A204.1 (cell line): ENCODE measurements around the gene TRPM3.

Experiments
- FAIRE-seq: peaks from 2 replicates; lab custom pipeline; 2012; peaks lifted over from hg19 to GRCh38; lab: Jason Lieb, UNC

TRPM3 gene

GRCh38 chr9:70517926-70518610 is 603.4 kb downstream of the TRPM3 start:
- FAIRE-seq, result no peak

DNA sequence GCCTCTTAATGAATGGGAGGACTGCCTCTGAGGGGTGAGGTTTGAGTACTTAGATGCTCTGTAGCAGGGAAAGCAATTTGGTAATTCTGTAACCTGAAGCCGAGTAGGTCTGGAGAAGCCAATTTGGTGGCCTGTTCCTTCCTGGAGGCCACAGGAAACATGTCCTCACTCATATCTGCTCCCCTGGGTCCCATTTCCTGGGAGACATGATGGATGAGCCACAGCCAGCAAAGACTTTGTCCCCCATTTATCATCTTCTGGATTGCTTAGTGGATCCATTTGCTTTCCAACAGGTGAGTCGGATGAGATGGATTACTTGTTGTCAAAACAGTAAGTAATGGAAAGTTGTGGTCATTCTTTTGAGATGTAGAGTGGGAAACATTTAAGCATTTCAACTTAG is 607.1 kb downstream of the TRPM3 start:
- no peak for FAIRE-seq

GRCh38 chr9:70511858-70512257 is 609.6 kb downstream of the TRPM3 start:
- no peak for FAIRE-seq

- no peak for FAIRE-seq
Observed at GRCh38 chr9:70510157-70510770, 611.2 kb downstream of the TRPM3 start.

DNA sequence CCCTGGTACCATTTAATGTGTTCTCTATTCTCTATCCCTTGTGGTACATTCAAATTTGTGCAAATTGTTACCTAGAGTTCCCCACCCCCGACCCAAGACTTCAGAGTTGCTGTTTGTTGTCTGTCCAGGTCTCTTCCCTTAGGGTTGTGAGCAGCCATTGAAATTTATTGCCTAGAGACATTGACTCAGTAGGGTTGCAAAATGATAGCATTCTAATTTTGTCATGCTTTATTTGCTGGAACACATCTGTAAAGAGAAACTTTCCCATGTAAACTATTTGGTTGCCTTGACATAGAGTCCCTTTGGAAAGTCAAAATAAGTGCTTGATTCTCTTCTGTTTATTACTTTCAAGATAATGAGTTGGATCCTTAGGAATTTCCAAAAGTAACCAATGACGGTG is 615.3 kb downstream of the TRPM3 start:
- no peak for FAIRE-seq

DNA sequence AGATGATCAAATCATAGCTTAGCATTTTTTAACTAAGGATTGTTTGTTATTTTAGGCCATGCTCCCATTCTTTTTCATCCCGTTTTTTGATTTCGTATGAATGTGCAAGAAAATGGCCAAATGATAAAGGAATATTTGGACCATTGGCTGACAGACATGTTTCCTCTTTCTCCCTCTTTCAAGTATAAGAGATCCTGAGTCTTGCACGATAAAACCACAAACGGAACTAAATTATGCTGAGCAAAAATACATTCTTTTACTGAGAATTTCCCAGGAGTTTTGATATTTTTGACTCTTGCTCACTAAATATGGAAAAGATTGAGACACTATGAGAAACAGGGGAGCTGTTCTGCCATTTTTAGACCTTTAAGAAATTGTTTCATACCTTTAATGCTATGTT is 616.6 kb downstream of the TRPM3 start:
- FAIRE-seq, result no peak

GRCh38 chr9:70502690-70503089 is 618.7 kb downstream of the TRPM3 start:
- no peak for FAIRE-seq

GRCh38 chr9:70500793-70501192 is 620.6 kb downstream of the TRPM3 start:
- no peak for FAIRE-seq

- no peak for FAIRE-seq
Observed at GRCh38 chr9:70499621-70500020, 621.8 kb downstream of the TRPM3 start.

GRCh38 chr9:70498866-70499265 is 622.6 kb downstream of the TRPM3 start:
- no peak for FAIRE-seq

- no peak for FAIRE-seq
Observed at GRCh38 chr9:70496244-70496643, 625.2 kb downstream of the TRPM3 start.

GRCh38 chr9:70495514-70495913 is 625.9 kb downstream of the TRPM3 start:
- FAIRE-seq, result no peak

GRCh38 chr9:70494221-70494620 is 627.2 kb downstream of the TRPM3 start:
- FAIRE-seq, result no peak

DNA sequence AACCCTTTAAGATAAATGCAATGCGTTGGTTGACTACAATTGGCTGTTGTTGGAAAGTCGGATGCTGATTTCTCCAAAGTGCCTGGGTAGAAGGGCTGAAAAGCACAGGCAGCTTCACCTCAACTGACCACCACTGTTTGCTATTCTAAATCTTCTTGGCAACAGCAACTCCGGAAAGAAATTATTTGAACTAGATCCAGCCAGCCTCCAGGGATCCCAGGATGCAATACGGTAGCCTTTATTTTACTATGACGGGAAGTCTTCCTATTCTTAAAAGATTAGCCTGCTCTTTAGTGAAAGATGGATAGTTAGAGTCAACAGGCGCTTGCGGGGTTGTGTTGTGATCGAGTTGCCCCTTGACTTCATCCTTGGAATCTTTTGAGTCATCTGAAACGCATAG is 628.4 kb downstream of the TRPM3 start:
- FAIRE-seq, result no peak

DNA sequence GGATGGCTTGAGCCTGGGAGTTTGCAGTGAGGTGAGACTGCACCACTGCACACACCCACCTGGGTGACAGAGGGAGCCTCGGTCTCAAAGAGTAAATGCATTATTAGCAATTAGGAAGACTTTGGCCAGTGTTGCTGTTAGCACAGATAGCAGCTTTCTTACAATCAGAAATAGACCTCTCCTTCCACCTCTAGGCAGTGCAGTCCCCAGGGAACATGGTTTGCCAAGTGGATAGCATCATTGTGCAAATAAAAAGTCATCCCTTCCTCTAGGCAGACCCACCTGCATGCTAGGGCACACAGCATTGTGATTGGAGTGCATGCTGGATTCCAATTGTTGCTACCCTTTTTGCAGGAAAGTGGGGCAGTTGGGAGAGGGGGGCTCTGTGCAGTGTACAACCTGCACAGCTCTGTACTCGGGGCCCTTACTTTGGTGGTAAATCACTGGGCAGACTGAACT is 629.1 kb downstream of the TRPM3 start:
- FAIRE-seq, result no peak

GRCh38 chr9:70491426-70492318 is 629.7 kb downstream of the TRPM3 start:
- no peak for FAIRE-seq

DNA sequence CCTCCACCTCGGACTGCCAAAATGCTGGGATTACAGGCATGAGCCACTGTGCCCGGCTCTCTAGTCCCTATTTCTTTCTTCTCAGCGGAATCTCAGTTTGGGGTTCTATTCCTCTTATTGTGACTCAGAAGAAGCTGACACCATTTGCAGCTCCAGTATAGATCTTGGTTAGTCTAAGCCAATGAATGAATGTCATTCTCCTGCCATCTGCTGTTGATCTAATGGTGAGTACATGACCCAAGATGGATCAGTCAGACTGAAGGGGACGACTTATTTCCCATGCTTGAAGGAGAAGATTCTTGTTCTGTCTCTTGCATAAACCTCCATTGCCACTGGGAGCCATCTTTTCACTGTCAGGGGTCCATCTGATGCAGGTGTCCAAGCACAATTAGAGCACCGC is 630.9 kb downstream of the TRPM3 start:
- FAIRE-seq, result no peak

DNA sequence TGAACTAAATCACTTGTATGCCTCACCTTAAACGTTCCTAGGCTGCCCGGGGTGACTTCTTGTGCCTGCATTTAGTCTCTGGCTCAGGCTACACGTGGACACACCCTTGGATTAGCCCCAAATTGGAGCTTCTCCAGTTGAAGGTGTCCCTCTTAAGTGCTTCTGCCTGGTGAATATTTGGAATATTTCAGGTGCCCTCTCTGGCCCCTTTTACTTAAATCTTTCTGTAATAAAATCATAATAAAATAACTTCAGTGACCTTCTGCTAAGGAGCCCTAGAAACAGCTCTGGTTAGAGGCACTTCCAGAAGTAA is 632.7 kb downstream of the TRPM3 start:
- no peak for FAIRE-seq

DNA sequence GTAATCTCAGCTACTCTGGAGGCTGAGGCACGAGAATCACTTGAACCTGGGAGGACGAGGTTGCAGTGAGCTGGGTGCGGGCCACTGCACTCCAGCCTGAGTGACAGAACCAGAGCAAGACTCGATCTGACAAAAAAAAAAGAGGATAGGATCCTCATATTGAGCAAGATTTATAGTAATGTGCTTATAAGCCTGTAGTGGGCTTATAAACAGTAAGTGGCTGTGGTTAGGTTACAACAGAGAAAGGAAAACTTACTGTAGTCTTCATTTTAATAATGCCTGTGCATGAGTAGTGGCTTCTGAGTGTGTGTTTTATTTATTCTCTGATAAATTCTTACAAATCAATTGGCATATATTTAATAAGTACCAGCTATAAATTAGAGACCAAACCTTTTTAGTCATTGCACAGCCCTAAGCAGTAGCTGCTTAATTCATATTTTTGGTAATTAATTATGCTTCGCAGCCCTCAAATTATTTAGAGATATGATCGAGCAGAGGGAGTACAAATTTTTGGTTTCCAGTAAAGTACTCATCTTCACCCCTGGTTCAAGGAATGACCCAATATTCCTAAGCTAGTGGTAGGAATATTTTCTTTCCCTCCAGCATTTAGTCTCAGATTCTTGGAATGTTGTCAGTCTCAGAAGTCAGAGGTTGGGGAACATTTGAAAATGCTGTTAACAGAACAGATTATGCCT is 633.2 kb downstream of the TRPM3 start:
- FAIRE-seq, result no peak

DNA sequence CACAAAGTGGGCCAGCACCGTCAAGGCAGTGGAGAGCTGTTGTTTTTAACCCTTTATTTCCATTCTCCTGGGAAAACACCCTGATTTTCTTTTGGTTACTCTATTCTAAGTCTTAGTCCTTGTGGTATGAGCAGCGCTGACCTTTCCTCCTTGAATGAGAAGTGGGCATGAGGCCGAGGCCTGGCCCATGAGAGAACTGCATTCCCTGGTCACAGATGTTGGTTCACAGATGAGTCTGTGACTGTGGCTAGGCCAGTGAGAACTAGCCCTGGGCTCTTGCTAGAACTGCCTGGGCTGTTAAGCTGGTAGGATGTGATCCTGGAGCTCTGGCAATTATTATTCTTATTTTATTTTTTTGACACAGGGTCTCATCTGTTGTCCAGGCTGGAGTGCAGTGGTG is 635.3 kb downstream of the TRPM3 start:
- FAIRE-seq, result no peak

GRCh38 chr9:70485273-70485858 is 636.1 kb downstream of the TRPM3 start:
- FAIRE-seq, result no peak
